Astrocyte (in vitro differentiated cells and primary cell): ENCODE measurements around the gene SLIT3. TPM values are rescaled to one million over a fixed set of nuclear protein-coding genes. Genes with fewer than 3 reads are reported as not detected.

Experiments
- DNase-seq: peaks from one replicate; pipeline ENCODE4 v3.0.0-alpha.2; 2010; ENCODE audit warnings: low read depth
- FAIRE-seq: peaks from 2 replicates; lab custom pipeline; 2011; peaks lifted over from hg19 to GRCh38; lab: Jason Lieb, UNC
- H2AFZ ChIP-seq: 2 replicates; pipeline ENCODE4 v1.6.0; 2012; ENCODE audit warnings: low read depth, low read length, inconsistent platforms
- H3K27ac ChIP-seq: 2 replicates; pipeline ENCODE4 v1.5.1; 2011; ENCODE audit warnings: low read depth, low read length, inconsistent platforms
- H3K27me3 ChIP-seq: 2 replicates; pipeline ENCODE4 v1.6.0; 2011; ENCODE audit warnings: low read length, inconsistent platforms; ENCODE audit not compliant: insufficient read depth
- H3K36me3 ChIP-seq: 2 replicates; pipeline ENCODE4 v1.5.1; 2011; ENCODE audit warnings: low read length, inconsistent platforms; ENCODE audit not compliant: insufficient read depth
- H3K4me1 ChIP-seq: 2 replicates; pipeline ENCODE4 v1.5.1; 2011; ENCODE audit warnings: low read length, inconsistent platforms; ENCODE audit not compliant: insufficient read depth
- H3K4me2 ChIP-seq: 2 replicates; pipeline ENCODE4 v1.6.0; 2012; ENCODE audit warnings: low read length, inconsistent platforms
- H3K4me3 ChIP-seq: 2 replicates; pipeline ENCODE4 v1.5.1; 2011; ENCODE audit warnings: low read depth, mild to moderate bottlenecking, low read length, inconsistent platforms; ENCODE audit not compliant: insufficient read depth
- H3K79me2 ChIP-seq: 2 replicates; pipeline ENCODE4 v1.6.0; 2012; ENCODE audit warnings: mild to moderate bottlenecking, low read length, inconsistent platforms; ENCODE audit not compliant: insufficient read depth
- H3K9ac ChIP-seq: 2 replicates; pipeline ENCODE4 v1.6.0; 2012; ENCODE audit warnings: mild to moderate bottlenecking, low read length, inconsistent platforms
- H3K9me3 ChIP-seq: 2 replicates; pipeline ENCODE4 v1.5.1; 2012; ENCODE audit warnings: low read depth, mild to moderate bottlenecking, low read length, inconsistent platforms; ENCODE audit not compliant: insufficient read depth
- H4K20me1 ChIP-seq: 2 replicates; pipeline ENCODE4 v1.6.0; 2012; ENCODE audit warnings: low read length, inconsistent platforms; ENCODE audit not compliant: insufficient read depth
- H3K27ac Mint-ChIP-seq: one replicate; pipeline ENCODE4 v1.8.0; 2021; ENCODE audit warnings: mild to moderate bottlenecking, mixed read lengths; ENCODE audit not compliant: unreplicated experiment
- H3K27me3 Mint-ChIP-seq: one replicate; pipeline ENCODE4 v1.8.0; 2021; ENCODE audit warnings: low read depth, mixed read lengths; ENCODE audit not compliant: unreplicated experiment
- H3K36me3 Mint-ChIP-seq: one replicate; pipeline ENCODE4 v1.8.0; 2021; ENCODE audit warnings: low read depth, mixed read lengths; ENCODE audit not compliant: unreplicated experiment
- H3K4me1 Mint-ChIP-seq: one replicate; pipeline ENCODE4 v1.8.0; 2021; ENCODE audit warnings: low read depth, mixed read lengths; ENCODE audit not compliant: unreplicated experiment
- H3K4me3 Mint-ChIP-seq: one replicate; pipeline ENCODE4 v1.8.0; 2021; ENCODE audit warnings: mild to moderate bottlenecking, moderate library complexity, mixed read lengths; ENCODE audit not compliant: unreplicated experiment
- H3K9me3 Mint-ChIP-seq: one replicate; pipeline ENCODE4 v1.8.0; 2021; ENCODE audit warnings: mild to moderate bottlenecking, mixed read lengths; ENCODE audit not compliant: unreplicated experiment
- CTCF ChIP-seq: IDR thresholded peaks from 2 replicates; pipeline ENCODE4 v1.5.1; 2011; ENCODE audit warnings: low read depth, mild to moderate bottlenecking, inconsistent platforms, low read length, moderate library complexity; ENCODE audit not compliant: insufficient read depth
- EZH2 ChIP-seq: IDR thresholded peaks from 2 replicates; pipeline ENCODE4 v1.6.1; 2012; ENCODE audit warnings: mild to moderate bottlenecking, low read length, inconsistent platforms; ENCODE audit not compliant: insufficient read depth
- total RNA-seq: library from RNA; stranded (reverse); gene quantifications from 2 replicates; pipeline ENCODE4 v1.2.1, GENCODE V29; 2021

SLIT3 gene
- total RNA-seq, 1 donor from 2014 or later, result 20.7 TPM

GRCh38 chr5:168710706-168711105 lies 590.2 kb downstream of the SLIT3 start:
- H2AFZ ChIP-seq, result no peak overlapping the region
- Mint-ChIP-seq H3K9me3 (no peaks in the 10 kb centered on the region), H3K4me3 (no peak overlapping the region), H3K27ac (no peak overlapping the region), H3K36me3 (peaks cover 3% of the 10 kb centered on the region), H3K27me3 (no peaks in the 10 kb centered on the region), H3K4me1 (peaks cover 16% of the 10 kb centered on the region)
- no peaks in the 10 kb centered on the region for H3K79me2 ChIP-seq
- peaks cover 22% of the 10 kb centered on the region for H3K4me1 ChIP-seq
- H3K9me3 ChIP-seq, result no peaks in the 10 kb centered on the region
- no peaks in the 10 kb centered on the region for H4K20me1 ChIP-seq
- no peaks in the 10 kb centered on the region for H3K36me3 ChIP-seq
- H3K4me3 ChIP-seq, result no peak overlapping the region
- FAIRE-seq (no peak), DNase-seq (no peak)
- no peak overlapping the region for H3K9ac ChIP-seq
- TF ChIP-seq EZH2 (no peak), CTCF (no peak)
- no peak overlapping the region for H3K27ac ChIP-seq
- no peak overlapping the region for H3K4me2 ChIP-seq
- no peaks in the 10 kb centered on the region for H3K27me3 ChIP-seq

- Histone ChIP-seq H3K79me2 (no peaks in the 10 kb centered on the region), H3K4me1 (peaks cover 10% of the 10 kb centered on the region), H3K9me3 (no peaks in the 10 kb centered on the region), H3K9ac (no peak overlapping the region), H4K20me1 (no peaks in the 10 kb centered on the region), H3K36me3 (no peaks in the 10 kb centered on the region), H3K27me3 (no peaks in the 10 kb centered on the region), H2AFZ (no peak overlapping the region), H3K4me3 (no peak overlapping the region), H3K27ac (no peak overlapping the region), H3K4me2 (no peak overlapping the region)
- H3K4me1 Mint-ChIP-seq, result peaks cover 10% of the 10 kb centered on the region
- peaks cover 9% of the 10 kb centered on the region for H3K27me3 Mint-ChIP-seq
- DNase-seq (no peak), FAIRE-seq (no peak)
- H3K36me3 Mint-ChIP-seq, result peaks cover 3% of the 10 kb centered on the region
- TF ChIP-seq EZH2 (no peak), CTCF (no peak)
- no peak overlapping the region for H3K27ac Mint-ChIP-seq
- H3K4me3 Mint-ChIP-seq, result no peak overlapping the region
- no peaks in the 10 kb centered on the region for H3K9me3 Mint-ChIP-seq
Observed at GRCh38 chr5:168707716-168708695, 592.9 kb downstream of the SLIT3 start.

- no peaks in the 10 kb centered on the region for H3K4me1 ChIP-seq
- no peak overlapping the region for H3K4me2 ChIP-seq
- H3K27me3 ChIP-seq, result no peaks in the 10 kb centered on the region
- Mint-ChIP-seq H3K36me3 (peaks cover 6% of the 10 kb centered on the region), H3K9me3 (no peaks in the 10 kb centered on the region), H3K27me3 (peaks cover 9% of the 10 kb centered on the region), H3K4me3 (no peak overlapping the region), H3K27ac (no peak overlapping the region), H3K4me1 (no peaks in the 10 kb centered on the region)
- H2AFZ ChIP-seq, result peak overlapping the region; percentile 33
- TF ChIP-seq CTCF (peak; percentile 61), EZH2 (no peak)
- H3K79me2 ChIP-seq, result no peaks in the 10 kb centered on the region
- no peak overlapping the region for H3K4me3 ChIP-seq
- FAIRE-seq (no peak), DNase-seq (peak; percentile 29)
- H3K9me3 ChIP-seq, result no peaks in the 10 kb centered on the region
- no peaks in the 10 kb centered on the region for H3K36me3 ChIP-seq
- H3K9ac ChIP-seq, result no peak overlapping the region
- no peaks in the 10 kb centered on the region for H4K20me1 ChIP-seq
- H3K27ac ChIP-seq, result no peak overlapping the region
Observed at GRCh38 chr5:168706655-168707069, 594.3 kb downstream of the SLIT3 start.
